Thymus (tissue), 11 donors: ENCODE results near the gene DISP3. TPM values are rescaled to one million over a fixed set of nuclear protein-coding genes. Genes with fewer than 3 reads are reported as not detected.

Experiments
- DNase-seq, 9 donors: peaks; one replicate each; pipeline ENCODE4 v3.0.0-alpha.2; 2013; ENCODE audit warnings: low spot score in 9 of 9, low read depth in 6 of 9, missing footprints in 1 of 9
- H3K27ac ChIP-seq, 2 donors: one replicate each; pipeline ENCODE4 v1.5.1; 2013; ENCODE audit warnings: control low read depth in 1 of 2, low read depth in 1 of 2, low read length in 1 of 2, mild to moderate bottlenecking in 1 of 2, moderate library complexity in 1 of 2
- H3K27me3 ChIP-seq, 2 donors: one replicate each; pipeline ENCODE4 v1.5.1; 2013; ENCODE audit warnings: low read length in 1 of 2; ENCODE audit not compliant: control insufficient read depth in 2 of 2, insufficient read depth in 1 of 2
- H3K36me3 ChIP-seq, 2 donors: one replicate each; pipeline ENCODE4 v1.5.1; 2013; ENCODE audit warnings: low read length in 1 of 2, mild to moderate bottlenecking in 1 of 2, moderate library complexity in 1 of 2; ENCODE audit not compliant: control insufficient read depth in 2 of 2, insufficient read depth in 2 of 2
- H3K4me1 ChIP-seq, 2 donors: one replicate each; pipeline ENCODE4 v1.5.1; 2013; ENCODE audit warnings: low read length in 2 of 2; ENCODE audit not compliant: control insufficient read depth in 2 of 2, insufficient read depth in 2 of 2
- H3K4me3 ChIP-seq, 2 donors: one replicate each; pipeline ENCODE4 v1.5.1; 2013; ENCODE audit warnings: low read length in 2 of 2, control low read depth in 1 of 2, mild to moderate bottlenecking in 1 of 2
- H3K9me3 ChIP-seq, 2 donors: one replicate each; pipeline ENCODE4 v1.5.1; 2013; ENCODE audit warnings: low read length in 1 of 2, mild to moderate bottlenecking in 1 of 2; ENCODE audit not compliant: control insufficient read depth in 2 of 2, insufficient read depth in 1 of 2
- WGBS: extraction: QIAGEN DNeasy Blood & Tissue Kit; methylation state at CpG from one replicate; pipeline ENCODE4 v1.1.7; 2013; 5-methylcytosine and 5-hydroxymethylcytosine counted together
- polyA plus RNA-seq: library from polyadenylated mRNA; stranded (reverse); fragments of 200-250 nt; gene quantifications from one replicate; pipeline ENCODE4 v1.2.3, GENCODE V29; 2013
- total RNA-seq: library from RNA; stranded (reverse); fragments of 120-200 nt; gene quantifications from one replicate; pipeline ENCODE4 v1.2.4, GENCODE V29; 2013
- donor health status: healthy.

Gene DISP3
- total and polyA plus RNA-seq, 2 donors = 0.28 to 0.82 TPM

- no peak for DNase-seq
- Histone ChIP-seq H3K4me1 (no peaks in the 10 kb centered on the region), H3K4me3 (no peak overlapping the region), H3K27me3 (peaks cover 0 to 35% of the 10 kb centered on the region in 2 donors), H3K27ac (no peak overlapping the region), H3K36me3 (no peaks in the 10 kb centered on the region), H3K9me3 (no peaks in the 10 kb centered on the region)
- 81% methylated on average over 11 of the region's 11 CpGs for WGBS
These were observed 37.6 kb upstream of the DISP3 start for GRCh38 chr1:11441211-11441952.

DNA sequence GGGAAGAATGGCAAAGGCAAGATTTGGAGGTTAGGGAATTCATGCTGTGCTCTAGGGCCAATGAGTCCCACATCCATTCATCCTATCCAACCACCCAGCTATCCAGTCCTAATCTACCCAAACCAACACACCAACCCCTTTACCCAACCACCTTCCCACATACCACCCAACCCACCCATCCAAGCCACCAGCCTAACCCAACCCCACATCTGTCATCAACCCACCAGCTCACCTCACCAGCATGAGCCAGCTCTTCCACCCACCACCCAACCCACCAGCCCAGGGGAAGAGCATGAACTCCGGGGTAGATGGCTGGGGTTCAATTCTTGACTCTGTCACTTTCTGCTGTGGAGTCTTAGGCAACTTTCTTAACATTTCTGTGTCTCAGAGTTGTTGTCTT is 35.9 kb upstream of the DISP3 start:
- H3K9me3 ChIP-seq = no peaks in the 10 kb centered on the region
- no peak for DNase-seq
- peaks cover 0 to 37% of the 10 kb centered on the region in 2 donors for H3K27me3 ChIP-seq
- WGBS = 93% methylated on average over 1 of the region's 1 CpG
- H3K4me1 ChIP-seq = no peaks in the 10 kb centered on the region
- no peaks in the 10 kb centered on the region for H3K36me3 ChIP-seq
- H3K4me3 ChIP-seq = no peak overlapping the region
- no peak overlapping the region for H3K27ac ChIP-seq

- no peaks in the 10 kb centered on the region for H3K4me1 ChIP-seq
- no peak overlapping the region for H3K27ac ChIP-seq
- WGBS = 80% methylated on average over 8 of the region's 8 CpGs
- H3K27me3 ChIP-seq = peaks cover 0 to 37% of the 10 kb centered on the region in 2 donors
- no peak overlapping the region for H3K4me3 ChIP-seq
- H3K9me3 ChIP-seq = no peaks in the 10 kb centered on the region
- H3K36me3 ChIP-seq = no peaks in the 10 kb centered on the region
- no peak for DNase-seq
These were observed 34.8 kb upstream of the DISP3 start for GRCh38 chr1:11443961-11444658.

DNA sequence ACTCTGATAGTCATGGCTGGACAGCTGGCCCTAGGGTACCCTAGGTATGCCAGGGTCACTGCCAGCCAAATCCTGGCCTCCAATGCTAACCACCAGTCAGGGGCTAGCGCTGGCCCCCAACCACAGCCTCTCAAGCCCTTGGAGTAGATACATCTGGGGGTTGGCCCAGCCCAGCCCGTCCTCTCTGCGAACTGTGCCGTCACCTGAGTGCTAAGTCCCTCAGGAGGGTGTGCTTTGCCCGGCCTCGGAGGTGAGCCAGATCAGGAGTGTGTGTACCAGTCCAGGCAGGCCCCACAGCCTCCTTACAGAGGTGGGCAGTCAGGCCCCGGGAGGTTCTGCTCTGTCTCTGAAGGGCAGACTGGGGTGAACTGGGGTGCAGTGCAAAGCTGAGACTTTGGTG is 34.0 kb upstream of the DISP3 start:
- DNase-seq = no peak
- no peak overlapping the region for H3K4me3 ChIP-seq
- H3K9me3 ChIP-seq = no peaks in the 10 kb centered on the region
- H3K4me1 ChIP-seq = no peaks in the 10 kb centered on the region
- 84% methylated on average over 7 of the region's 7 CpGs for WGBS
- no peak overlapping the region for H3K27ac ChIP-seq
- no peaks in the 10 kb centered on the region for H3K36me3 ChIP-seq
- H3K27me3 ChIP-seq = peaks cover 0 to 42% of the 10 kb centered on the region in 2 donors

- Histone ChIP-seq H3K27me3 (peaks cover 0 to 26% of the 10 kb centered on the region in 2 donors), H3K9me3 (no peaks in the 10 kb centered on the region), H3K36me3 (no peaks in the 10 kb centered on the region), H3K4me1 (no peaks in the 10 kb centered on the region), H3K4me3 (no peak overlapping the region), H3K27ac (no peak overlapping the region)
- WGBS = 91% methylated on average over 10 of the region's 10 CpGs
- DNase-seq = no peak
These were observed 31.1 kb upstream of the DISP3 start for GRCh38 chr1:11447903-11448302.

- 78% methylated on average over 20 of the region's 20 CpGs for WGBS
- H3K27ac ChIP-seq = no peak overlapping the region
- DNase-seq = no peak
- H3K4me3 ChIP-seq = no peak overlapping the region
- peaks cover 0 to 23% of the 10 kb centered on the region in 2 donors for H3K27me3 ChIP-seq
- peaks cover 0 to 3% of the 10 kb centered on the region in 2 donors for H3K4me1 ChIP-seq
- no peaks in the 10 kb centered on the region for H3K36me3 ChIP-seq
- H3K9me3 ChIP-seq = no peaks in the 10 kb centered on the region
These were observed 30.4 kb upstream of the DISP3 start for GRCh38 chr1:11448373-11449099.

DNA sequence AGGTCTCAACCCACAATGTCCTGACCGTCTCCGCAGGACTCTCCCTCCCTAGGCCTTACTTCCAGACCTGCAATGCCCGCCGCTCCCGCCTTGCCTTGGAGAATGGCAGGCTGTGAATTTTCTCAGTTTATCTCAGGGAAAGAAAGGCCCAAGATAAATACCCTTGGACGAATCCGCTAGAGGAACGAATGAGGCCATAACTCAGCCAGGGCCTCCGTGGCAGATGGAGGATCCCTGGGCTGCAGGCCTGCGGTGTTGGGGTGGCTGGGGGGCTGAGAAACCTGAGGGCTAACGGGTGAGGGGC is 29.9 kb upstream of the DISP3 start:
- Histone ChIP-seq H3K4me3 (no peak overlapping the region), H3K4me1 (peaks cover 0 to 4% of the 10 kb centered on the region in 2 donors), H3K36me3 (no peaks in the 10 kb centered on the region), H3K9me3 (no peaks in the 10 kb centered on the region), H3K27me3 (peaks cover 0 to 24% of the 10 kb centered on the region in 2 donors), H3K27ac (no peak overlapping the region)
- WGBS = 88% methylated on average over 11 of the region's 11 CpGs
- no peak for DNase-seq

GRCh38 chr1:11450310-11450709 is 28.6 kb upstream of the DISP3 start:
- H3K36me3 ChIP-seq = no peaks in the 10 kb centered on the region
- H3K27me3 ChIP-seq = peaks cover 0 to 19% of the 10 kb centered on the region in 2 donors
- H3K9me3 ChIP-seq = no peaks in the 10 kb centered on the region
- 93% methylated on average over 5 of the region's 5 CpGs for WGBS
- H3K4me1 ChIP-seq = peaks cover 0 to 4% of the 10 kb centered on the region in 2 donors
- H3K4me3 ChIP-seq = no peak overlapping the region
- H3K27ac ChIP-seq = no peak overlapping the region
- no peak for DNase-seq
